Psoas muscle (tissue), 8 donors: ENCODE data around the gene AMN1. TPM values are rescaled to one million over a fixed set of nuclear protein-coding genes. Genes with fewer than 3 reads are reported as not detected.
A peak's percentile ranks its signal among the peaks of the same experiment; 100 is the strongest.
"Not testable (repeated sequence)": the region's sequence is repeated elsewhere in the genome, so short reads cannot be mapped to it uniquely, and the experiment has no call there.

ENCODE experiments used
- ATAC-seq, 4 donors: fragments of 200-7000 bp; cut with Tn5 transposase; one replicate each; pipeline ENCODE4 v1.9.1; 2020; ENCODE audit warnings: moderate library complexity in 3 of 4, mild to moderate bottlenecking in 2 of 4
- DNase-seq, 2 donors: peaks; one replicate each; pipeline ENCODE4 v3.0.0-alpha.2; 2020
- H3K27ac ChIP-seq: fragments of 200-600 bp; one replicate; pipeline ENCODE4 v1.8.0; 2022
- H3K27me3 ChIP-seq, 3 donors: fragments of 200-600 bp in 1 of 3; one replicate each; pipeline versions ENCODE4 v1.6.1 to v1.8.0; 2013 to 2022; ENCODE audit warnings: low read length in 2 of 3, mild to moderate bottlenecking in 2 of 3, moderate library complexity in 1 of 3; ENCODE audit not compliant: insufficient read depth in 3 of 3
- H3K36me3 ChIP-seq, 2 donors: fragments of 200-600 bp in 1 of 2; one replicate each; pipeline versions ENCODE4 v1.6.1 to v1.8.0; 2013 to 2022; ENCODE audit warnings: low read depth in 1 of 2, mild to moderate bottlenecking in 1 of 2, moderate library complexity in 1 of 2; ENCODE audit not compliant: insufficient read depth in 1 of 2
- H3K4me1 ChIP-seq: fragments of 200-600 bp; one replicate; pipeline ENCODE4 v1.8.0; 2022
- H3K4me3 ChIP-seq: fragments of 200-600 bp; one replicate; pipeline ENCODE4 v1.8.0; 2022; ENCODE audit warnings: mild to moderate bottlenecking
- H3K9me3 ChIP-seq: fragments of 200-600 bp; one replicate; pipeline ENCODE4 v1.8.0; 2022
- CTCF ChIP-seq: fragments of 200-600 bp; IDR thresholded peaks from one replicate; pipeline ENCODE4 v1.8.0; 2022; ENCODE audit warnings: antibody characterized with exemption
- WGBS, 3 donors: extraction: QIAGEN DNeasy Blood & Tissue Kit; methylation state at CpG; one replicate each; pipeline versions ENCODE4 v1.1.6 to v1.1.7; 2013; 5-methylcytosine and 5-hydroxymethylcytosine counted together
- intact Hi-C, 2 donors: fragments of 100-400 bp; cut with DNase I; formaldehyde crosslinking; loops; one replicate each; pipeline versions ENCODE4 v1.11.0 to v1.14.2; 2022
- polyA plus RNA-seq, 3 donors: library from polyadenylated mRNA; stranded (reverse); fragments of 200-250 nt; gene quantifications; one replicate each; pipeline ENCODE4 v1.2.3, GENCODE V29; 2013
- total RNA-seq, 4 donors: library from RNA; stranded (reverse); fragmentation: NEBNext Ultra II Directional in 2 of 4; extraction: Animal tissue kit (Norgen Biotek cat#: 25700) in 2 of 4; gene quantifications; one replicate each; pipeline versions ENCODE4 v1.2.1 to v1.2.4, GENCODE V29; 2021 to 2023
- donor health status: healthy with polysubstance abuse.
- donor health status: DM: no; HTN: no; CAD: no; lungs with moderate emphysema.
- donor health status: Bipolar disorder and iron deficiency.
- donor health status: healthy.
- donor health status: DM: yes; HTN: yes; CAD: no.
- donor health status: DM: no; HTN: no; CAD: no.
- donor health status: DM: no; HTN: no; CAD: no.
- donor health status: DM: yes; HTN: yes; CAD: no.

The AMN1 gene
- total and polyA plus RNA-seq, 7 donors: 10.4 to 30.0 (median 13.8) TPM

GRCh38 chr12:31687101-31687527 lies 41.7 kb downstream of the AMN1 start:
- intact Hi-C loops: loop anchor here in 1 of 2 donors (10.0 kb wide), 1 partner anchor 628 kb away; no protein-coding TSS in a partner anchor
- H3K27ac ChIP-seq: no peak overlapping the region
- ATAC-seq: no peak
- WGBS, 3 donors: 73 to 85% (median 81%) methylated on average over 3 of the region's 3 CpGs
- H3K9me3 ChIP-seq: peaks cover 16% of the 10 kb centered on the region
- DNase-seq: no peak
- H3K4me1 ChIP-seq: no peaks in the 10 kb centered on the region
- H3K36me3 ChIP-seq: peaks cover 0 to 46% of the 10 kb centered on the region in 2 donors
- no peaks in the 10 kb centered on the region for H3K27me3 ChIP-seq
- no peak overlapping the region for H3K4me3 ChIP-seq
- no peak for TF ChIP-seq CTCF

- ATAC-seq (no peak), DNase-seq (no peak)
- Histone ChIP-seq H3K9me3 (peaks cover 16% of the 10 kb centered on the region), H3K4me3 (no peak overlapping the region), H3K27ac (no peak overlapping the region), H3K36me3 (peaks cover 0 to 44% of the 10 kb centered on the region in 2 donors), H3K27me3 (no peaks in the 10 kb centered on the region), H3K4me1 (no peaks in the 10 kb centered on the region)
- WGBS, 3 donors: 72 to 99% (median 98%) methylated on average over 3 of the region's 3 CpGs
- intact Hi-C loops: loop anchor here in 1 of 2 donors (10.0 kb wide), 1 partner anchor 629 kb away; no protein-coding TSS in a partner anchor
- TF ChIP-seq CTCF: no peak
Measured at GRCh38 chr12:31685801-31686200, 43.0 kb downstream of the AMN1 start.

- WGBS, 3 donors: 69 to 71% (median 69%) methylated on average over 10 of the region's 10 CpGs
- peaks cover 16% of the 10 kb centered on the region for H3K9me3 ChIP-seq
- DNase-seq (no peak), ATAC-seq (peak in 3 of 4 donors; percentile 38 to 59 (median 53))
- peaks cover 0 to 21% of the 10 kb centered on the region in 2 donors for H3K36me3 ChIP-seq
- intact Hi-C loops: loop anchor here in 1 of 2 donors (10.0 kb wide), 1 partner anchor 632 kb away; no protein-coding TSS in a partner anchor
- H3K4me1 ChIP-seq: no peaks in the 10 kb centered on the region
- no peak overlapping the region for H3K4me3 ChIP-seq
- H3K27ac ChIP-seq: no peak overlapping the region
- TF ChIP-seq CTCF: peak; percentile 50
- H3K27me3 ChIP-seq: no peaks in the 10 kb centered on the region
Measured at GRCh38 chr12:31682136-31682962, 46.5 kb downstream of the AMN1 start.

- no peak overlapping the region for H3K4me3 ChIP-seq
- no peak for DNase-seq
- ATAC-seq: no peak
- peaks cover 0 to 36% of the 10 kb centered on the region in 2 donors for H3K36me3 ChIP-seq
- no peak overlapping the region for H3K27ac ChIP-seq
- no peaks in the 10 kb centered on the region for H3K4me1 ChIP-seq
- no peak for TF ChIP-seq CTCF
- intact Hi-C loops: no loop called here
- H3K9me3 ChIP-seq: peaks cover 6% of the 10 kb centered on the region
- WGBS, 3 donors: 93 to 96% (median 94%) methylated on average over 4 of the region's 4 CpGs
- H3K27me3 ChIP-seq: no peaks in the 10 kb centered on the region
Measured at GRCh38 chr12:31672521-31672920, 56.3 kb downstream of the AMN1 start.

- H3K4me1 ChIP-seq, DNase-seq, intact Hi-C loops, H3K27me3 ChIP-seq, H3K9me3 ChIP-seq, H3K27ac ChIP-seq, H3K4me3 ChIP-seq, ATAC-seq: not testable (repeated sequence)
- peaks cover 0 to 43% of the 10 kb centered on the region in 2 donors for H3K36me3 ChIP-seq
- 91 to 94% (median 93%) methylated on average over 2 of the region's 2 CpGs for WGBS, 3 donors
Measured at GRCh38 chr12:31669582-31669981, 59.2 kb downstream of the AMN1 start.
